ENCODE data around the gene SMYD1.

DNA sequence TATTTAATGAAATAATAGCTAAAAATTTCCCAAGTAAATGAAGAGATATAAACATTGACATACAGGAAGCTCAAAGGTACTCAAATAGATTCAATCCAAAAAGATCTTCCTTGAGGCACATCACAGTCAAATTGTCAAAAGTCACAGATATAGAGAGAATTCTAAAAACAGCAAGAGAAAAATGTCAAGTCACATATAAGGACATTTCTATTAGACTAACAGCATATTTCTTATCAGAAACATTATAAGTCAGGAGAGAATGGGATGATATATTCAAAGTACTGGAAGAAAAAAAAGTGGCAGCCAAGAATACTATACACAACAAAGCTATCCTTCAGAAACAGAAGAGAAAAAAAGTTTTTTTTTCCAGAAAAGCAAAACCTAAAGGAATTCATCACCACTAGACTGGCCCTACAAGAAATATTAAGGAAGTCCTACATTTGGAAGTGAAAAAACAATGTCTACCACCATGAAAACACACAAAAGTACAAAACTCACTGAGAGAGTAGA, 81.4 kb downstream of the SMYD1 start:
- TF ChIP-seq, protein P1, sequence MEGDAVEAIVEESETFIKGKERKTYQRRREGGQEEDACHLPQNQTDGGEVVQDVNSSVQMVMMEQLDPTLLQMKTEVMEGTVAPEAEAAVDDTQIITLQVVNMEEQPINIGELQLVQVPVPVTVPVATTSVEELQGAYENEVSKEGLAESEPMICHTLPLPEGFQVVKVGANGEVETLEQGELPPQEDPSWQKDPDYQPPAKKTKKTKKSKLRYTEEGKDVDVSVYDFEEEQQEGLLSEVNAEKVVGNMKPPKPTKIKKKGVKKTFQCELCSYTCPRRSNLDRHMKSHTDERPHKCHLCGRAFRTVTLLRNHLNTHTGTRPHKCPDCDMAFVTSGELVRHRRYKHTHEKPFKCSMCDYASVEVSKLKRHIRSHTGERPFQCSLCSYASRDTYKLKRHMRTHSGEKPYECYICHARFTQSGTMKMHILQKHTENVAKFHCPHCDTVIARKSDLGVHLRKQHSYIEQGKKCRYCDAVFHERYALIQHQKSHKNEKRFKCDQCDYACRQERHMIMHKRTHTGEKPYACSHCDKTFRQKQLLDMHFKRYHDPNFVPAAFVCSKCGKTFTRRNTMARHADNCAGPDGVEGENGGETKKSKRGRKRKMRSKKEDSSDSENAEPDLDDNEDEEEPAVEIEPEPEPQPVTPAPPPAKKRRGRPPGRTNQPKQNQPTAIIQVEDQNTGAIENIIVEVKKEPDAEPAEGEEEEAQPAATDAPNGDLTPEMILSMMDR (IDR thresholded peaks at IDR 0.05) = no peak
- no peak for TF ChIP-seq POLR2A (IDR thresholded peaks at IDR 0.05)
- no peak for TF ChIP-seq EP300 (IDR thresholded peaks at IDR 0.05)
